NCI-H2081 treated with DMSO at 0.1 percent for 48 hours (cell line): ENCODE results near the gene CFAP54.
"Not testable (repeated sequence)": the region's sequence is repeated elsewhere in the genome, so short reads cannot be mapped to it uniquely, and the experiment has no call there.

Source experiments
- DNase-seq: peaks from one replicate; lab custom pipeline; 2025; lab: John Stamatoyannopoulos, UW

The CFAP54 gene

GRCh38 chr12:96513681-96514080, 24.3 kb downstream of the CFAP54 start:
- DNase-seq: no peak

- no peak for DNase-seq
Observed at GRCh38 chr12:96514328-96514727, 25.0 kb downstream of the CFAP54 start.

GRCh38 chr12:96516472-96517430, 27.4 kb downstream of the CFAP54 start:
- peak; percentile 41 for DNase-seq

GRCh38 chr12:96520767-96521166, 31.4 kb downstream of the CFAP54 start:
- no peak for DNase-seq

- DNase-seq: no peak
Observed at GRCh38 chr12:96521895-96522682, 32.7 kb downstream of the CFAP54 start.

GRCh38 chr12:96522690-96523089, 33.3 kb downstream of the CFAP54 start:
- no peak for DNase-seq

- DNase-seq: no peak
Observed at GRCh38 chr12:96526110-96526509, 36.7 kb downstream of the CFAP54 start.

- no peak for DNase-seq
Observed at GRCh38 chr12:96529912-96530311, 40.5 kb downstream of the CFAP54 start.

- no peak for DNase-seq
Observed at GRCh38 chr12:96534339-96534738, 45.0 kb downstream of the CFAP54 start.

- no peak for DNase-seq
Observed at GRCh38 chr12:96548384-96548783, 59.0 kb downstream of the CFAP54 start.

GRCh38 chr12:96549341-96549740, 60.0 kb downstream of the CFAP54 start:
- DNase-seq: no peak

GRCh38 chr12:96570579-96570978, 81.2 kb downstream of the CFAP54 start:
- no peak for DNase-seq

- DNase-seq: no peak
Observed at GRCh38 chr12:96571101-96571862, 81.9 kb downstream of the CFAP54 start.

- DNase-seq: peak; percentile 67
Observed at GRCh38 chr12:96578526-96579125, 89.2 kb downstream of the CFAP54 start.

GRCh38 chr12:96585977-96586376, 96.6 kb downstream of the CFAP54 start:
- DNase-seq: no peak

- DNase-seq: no peak
Observed at GRCh38 chr12:96587691-96588090, 98.3 kb downstream of the CFAP54 start.

GRCh38 chr12:96590970-96591369, 101.6 kb downstream of the CFAP54 start:
- no peak for DNase-seq

GRCh38 chr12:96604374-96604773, 115.0 kb downstream of the CFAP54 start:
- not testable (repeated sequence) for DNase-seq

- DNase-seq: no peak
Observed at GRCh38 chr12:96605684-96606083, 116.3 kb downstream of the CFAP54 start.

GRCh38 chr12:96606134-96606533, 116.8 kb downstream of the CFAP54 start:
- DNase-seq: no peak

- DNase-seq: no peak
Observed at GRCh38 chr12:96606644-96607043, 117.3 kb downstream of the CFAP54 start.

GRCh38 chr12:96617178-96617577, 127.8 kb downstream of the CFAP54 start:
- no peak for DNase-seq
